HEK293T (cell line): ENCODE results near the gene IBA57.

Source experiments
- BHLHE40 ChIP-seq: fragments of 450-650 bp; IDR thresholded peaks from 2 replicates; pipeline ENCODE4 v1.6.1; 2016; ENCODE audit warnings: mild to moderate bottlenecking, moderate library complexity, borderline replicate concordance
- ELF4 ChIP-seq: fragments of 450-650 bp; IDR thresholded peaks from 2 replicates; pipeline ENCODE4 v1.6.1; 2017; ENCODE audit warnings: antibody characterized with exemption
- FOXM1 ChIP-seq: fragments of 450-650 bp; IDR thresholded peaks from 2 replicates; pipeline ENCODE4 v1.6.1; 2017; ENCODE audit warnings: mild to moderate bottlenecking, borderline replicate concordance
- LEF1 ChIP-seq: fragments of 450-650 bp; IDR thresholded peaks from 2 replicates; pipeline ENCODE4 v1.6.1; 2017; ENCODE audit warnings: mild to moderate bottlenecking, borderline replicate concordance
- SP1 ChIP-seq: fragments of 450-650 bp; IDR thresholded peaks from 2 replicates; pipeline ENCODE4 v1.6.1; 2017
- SUZ12 ChIP-seq: fragments of 450-650 bp; IDR thresholded peaks from 2 replicates; pipeline ENCODE4 v1.6.1; 2016; ENCODE audit warnings: mild to moderate bottlenecking
- ZNF384 ChIP-seq: fragments of 450-650 bp; IDR thresholded peaks from 2 replicates; pipeline ENCODE4 v1.6.1; 2016

- TF ChIP-seq LEF1, result no peak
- no peak for TF ChIP-seq SP1
- TF ChIP-seq FOXM1, result no peak
- no peak for TF ChIP-seq ELF4
- TF ChIP-seq SUZ12, result no peak
- no peak for TF ChIP-seq BHLHE40
- no peak for TF ChIP-seq ZNF384
These were observed 43.4 kb downstream of the IBA57 start for GRCh38 chr1:228208831-228209551.
